Thyroid gland (tissue), 4 donors: ENCODE data around the gene PTPRG. TPM values are rescaled to one million over a fixed set of nuclear protein-coding genes. Genes with fewer than 3 reads are reported as not detected.

ENCODE experiments used
- DNase-seq, 2 donors: peaks; one replicate each; pipeline ENCODE4 v3.0.0-alpha.2; 2019
- H3K27ac ChIP-seq, 3 donors: fragments of 200-600 bp; sonication (generic); 1 replicate in 2 of 3; 2 replicates in 1 of 3; pipeline ENCODE4 v1.5.1; 2016 to 2019; ENCODE audit warnings: mild to moderate bottlenecking in 1 of 3, moderate library complexity in 1 of 3
- H3K27me3 ChIP-seq: fragments of 200-600 bp; sonication (generic); one replicate; pipeline ENCODE4 v1.5.1; 2019
- H3K36me3 ChIP-seq, 2 donors: fragments of 200-600 bp; sonication (generic); one replicate each; pipeline ENCODE4 v1.5.1; 2016 to 2019
- H3K4me1 ChIP-seq, 2 donors: fragments of 200-600 bp; sonication (generic); one replicate each; pipeline ENCODE4 v1.5.1; 2017 to 2019
- H3K4me3 ChIP-seq, 3 donors: fragments of 200-600 bp; sonication (generic); replicated peaks in 1 of 3; 1 replicate in 2 of 3; 2 replicates in 1 of 3; pipeline ENCODE4 v1.5.1; 2016; ENCODE audit warnings: mild to moderate bottlenecking in 1 of 3
- H3K9me3 ChIP-seq: fragments of 200-600 bp; sonication (generic); one replicate; pipeline ENCODE4 v1.5.1; 2017
- CTCF ChIP-seq, 6 experiments: fragments of 200-600 bp in 3 of 6; fragments of 450-650 bp in 3 of 6; sonication (generic) in 3 of 6; IDR thresholded peaks; one replicate each; pipeline ENCODE4 v1.5.1; 2016 to 2019; ENCODE audit warnings: antibody characterized with exemption in 6 of 6, mild to moderate bottlenecking in 2 of 6, inconsistent platforms in 1 of 6, moderate library complexity in 1 of 6
- POLR2A ChIP-seq, 2 donors: fragments of 450-650 bp; IDR thresholded peaks; one replicate each; pipeline ENCODE4 v1.6.1; 2017; ENCODE audit warnings: antibody characterized with exemption in 2 of 2, mild to moderate bottlenecking in 2 of 2, moderate library complexity in 1 of 2
- WGBS, 2 donors: methylation state at CpG; one replicate each; pipeline ENCODE4 v1.1.5; 2017; 5-methylcytosine and 5-hydroxymethylcytosine counted together
- intact Hi-C: fragments of 100-400 bp; cut with DNase I; formaldehyde crosslinking; loops from one replicate; pipeline ENCODE4 v1.15.1; 2023
- total RNA-seq, 4 donors: library from RNA; depleted of rRNA; stranded (reverse); fragments of >200 nt; gene quantifications; one replicate each; pipeline ENCODE4 v1.2.3, GENCODE V29; 2016

The PTPRG gene
- total RNA-seq, 4 donors from 2014 or later: 81.6 to 207 (median 132) TPM

- H3K27ac ChIP-seq: no peak overlapping the region
- no peaks in the 10 kb centered on the region for H3K27me3 ChIP-seq
- 14 to 20% methylated on average over 5 to 6 of the region's 6 CpGs for WGBS, 2 donors
- TF ChIP-seq POLR2A (IDR thresholded peaks at IDR 0.05) (no peak), CTCF (IDR thresholded peaks at IDR 0.05) (no peak)
- no peaks in the 10 kb centered on the region for H3K9me3 ChIP-seq
- peaks cover 11 to 21% of the 10 kb centered on the region in 2 donors for H3K4me1 ChIP-seq
- DNase-seq: peak; percentile 30 to 33
- H3K36me3 ChIP-seq: no peaks in the 10 kb centered on the region
- intact Hi-C loops: no loop called here
- H3K4me3 ChIP-seq: no peak overlapping the region
Observed at GRCh38 chr3:62134061-62134496, 572.7 kb downstream of the PTPRG start.

- WGBS, 2 donors: 95% methylated on average over 5 to 6 of the region's 7 CpGs
- Histone ChIP-seq H3K27me3 (no peaks in the 10 kb centered on the region), H3K9me3 (no peaks in the 10 kb centered on the region), H3K4me3 (no peak overlapping the region), H3K4me1 (peaks cover 7 to 16% of the 10 kb centered on the region in 2 donors), H3K36me3 (no peaks in the 10 kb centered on the region), H3K27ac (no peak overlapping the region)
- TF ChIP-seq CTCF (IDR thresholded peaks at IDR 0.05): no peak
- no peak for TF ChIP-seq POLR2A (IDR thresholded peaks at IDR 0.05)
- intact Hi-C loops: no loop called here
- no peak for DNase-seq
Observed at GRCh38 chr3:62135741-62136140, 574.4 kb downstream of the PTPRG start.

DNA sequence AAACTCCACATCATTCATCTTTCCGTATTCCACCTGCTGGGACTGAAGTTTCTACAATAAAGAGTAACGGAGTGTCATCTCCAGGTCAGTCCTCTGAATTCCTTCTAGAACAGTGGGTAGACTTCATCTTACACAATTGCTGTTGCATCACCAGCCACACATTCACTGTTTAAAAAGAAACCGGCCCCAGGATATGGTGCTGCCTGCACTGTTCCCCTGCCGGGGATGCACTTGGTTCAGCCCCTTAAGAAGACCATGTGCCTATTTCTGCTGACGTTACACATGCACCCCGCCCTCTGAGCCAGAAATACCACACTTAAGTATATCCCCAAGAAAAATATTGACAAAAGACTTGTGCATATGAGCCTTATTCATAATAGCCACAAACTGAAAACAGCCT, 578.6 kb downstream of the PTPRG start:
- Histone ChIP-seq H3K9me3 (no peaks in the 10 kb centered on the region), H3K27ac (no peak overlapping the region), H3K27me3 (no peaks in the 10 kb centered on the region), H3K4me3 (no peak overlapping the region), H3K4me1 (no peaks in the 10 kb centered on the region), H3K36me3 (no peaks in the 10 kb centered on the region)
- DNase-seq: no peak
- intact Hi-C loops: no loop called here
- no peak for TF ChIP-seq POLR2A (IDR thresholded peaks at IDR 0.05)
- no peak for TF ChIP-seq CTCF (IDR thresholded peaks at IDR 0.05)
- WGBS, 2 donors: 85 to 88% methylated on average over 6 of the region's 6 CpGs

- Histone ChIP-seq H3K27me3 (no peaks in the 10 kb centered on the region), H3K4me1 (no peaks in the 10 kb centered on the region), H3K36me3 (no peaks in the 10 kb centered on the region), H3K27ac (no peak overlapping the region), H3K9me3 (no peaks in the 10 kb centered on the region), H3K4me3 (no peak overlapping the region)
- 87 to 90% methylated on average over 9 of the region's 9 CpGs for WGBS, 2 donors
- intact Hi-C loops: no loop called here
- DNase-seq: no peak
- no peak for TF ChIP-seq CTCF (IDR thresholded peaks at IDR 0.05)
- no peak for TF ChIP-seq POLR2A (IDR thresholded peaks at IDR 0.05)
Observed at GRCh38 chr3:62142331-62143085, 581.1 kb downstream of the PTPRG start.

- H3K4me3 ChIP-seq: no peak overlapping the region
- WGBS, 2 donors: 76 to 84% methylated on average over 6 of the region's 6 CpGs
Observed at GRCh38 chr3:62143843-62144450, 582.6 kb downstream of the PTPRG start.

More at GRCh38 chr3:62143843-62144450, 582.6 kb downstream of the PTPRG start:
- Histone ChIP-seq H3K27ac (no peak overlapping the region), H3K4me1 (no peaks in the 10 kb centered on the region), H3K9me3 (no peaks in the 10 kb centered on the region), H3K36me3 (no peaks in the 10 kb centered on the region), H3K27me3 (no peaks in the 10 kb centered on the region)
- no peak for DNase-seq
- intact Hi-C loops: no loop called here
- no peak for TF ChIP-seq CTCF (IDR thresholded peaks at IDR 0.05)
- TF ChIP-seq POLR2A (IDR thresholded peaks at IDR 0.05): no peak
